K562 (cell line): ENCODE data around the gene CDT1. TPM values are rescaled to one million over a fixed set of nuclear protein-coding genes. Genes with fewer than 3 reads are reported as not detected.

Experiments
- FIP1L1 ChIP-seq: fragments of 200-400 bp; formaldehyde crosslinking; IDR thresholded peaks from 2 replicates; pipeline ENCODE4 v1.6.1; 2018; ENCODE audit warnings: mild to moderate bottlenecking, low read depth, low read length; ENCODE audit not compliant: poor library complexity, severe bottlenecking
- FOXJ3 ChIP-seq: sonication (generic); formaldehyde crosslinking; IDR thresholded peaks from 2 replicates; pipeline ENCODE4 v1.4.0; 2020; ENCODE audit warnings: mild to moderate bottlenecking, missing genetic modification reagents
- GATAD2B ChIP-seq: fragments of 450-650 bp; IDR thresholded peaks from 2 replicates; pipeline ENCODE4 v1.6.1; 2017; ENCODE audit warnings: mild to moderate bottlenecking, borderline replicate concordance
- HDAC1 ChIP-seq, 2 experiments: fragments of 450-650 bp; IDR thresholded peaks; 2 replicates each; pipeline ENCODE4 v1.6.1; 2016 to 2017; ENCODE audit warnings: inconsistent platforms in 1 of 2, mild to moderate bottlenecking in 1 of 2, moderate library complexity in 1 of 2
- MECOM ChIP-seq: fragments of 250-450 bp; sonication (Bioruptor Pico); IDR thresholded peaks from 2 replicates; pipeline ENCODE4 v1.8.0; 2022; ENCODE audit warnings: inconsistent platforms
- NFATC3 ChIP-seq: fragments of 450-650 bp; IDR thresholded peaks from 2 replicates; pipeline ENCODE4 v1.6.1; 2017; ENCODE audit warnings: mild to moderate bottlenecking
- ZNF76 ChIP-seq: fragments of 250-450 bp; sonication (Bioruptor Pico); IDR thresholded peaks from 2 replicates; pipeline ENCODE4 v1.4.0; 2020; ENCODE audit warnings: mild to moderate bottlenecking, moderate library complexity, borderline replicate concordance
- polyA plus RNA-seq, 8 experiments: library from polyadenylated mRNA; depleted of rRNA in 4 of 8; stranded (reverse) in 5 of 8; unstranded in 3 of 8; fragments of >200 nt; fragmentation: Nextera tagmentation in 2 of 8; fragmentation: Illumina TruSeq in 1 of 8; extraction: Ambion mirVana in 2 of 8; extraction: Trizol in 1 of 8; gene quantifications; 2 replicates each; pipeline versions ENCODE4 v1.2.1 to v1.2.3, GENCODE V29; 2011 to 2014; ENCODE audit warnings: inconsistent platforms in 1 of 8, missing spikeins in 1 of 8
- total RNA-seq, 7 experiments: library from RNA; depleted of rRNA in 6 of 7; stranded (reverse); fragments of >200 nt in 6 of 7; fragmentation: Illumina TruSeq in 2 of 7; extraction: Trizol in 2 of 7; gene quantifications; 2 replicates each; pipeline versions ENCODE4 v1.2.1 to v1.2.3, GENCODE V29; 2011 to 2021; ENCODE audit warnings: low replicate concordance in 1 of 7
- TF ChIP-seq, protein P1 (sequence below): fragments of 450-650 bp; IDR thresholded peaks from 2 replicates; pipeline ENCODE4 v1.6.1; 2016; ENCODE audit warnings: mild to moderate bottlenecking, moderate library complexity
- TF ChIP-seq, protein P2 (sequence below): IDR thresholded peaks from 2 replicates; pipeline ENCODE4 v1.6.1; 2011; ENCODE audit warnings: borderline replicate concordance, low read depth, mild to moderate bottlenecking, moderate library complexity, low read length; ENCODE audit not compliant: insufficient read depth, poor library complexity, severe bottlenecking

CDT1 gene
- total and polyA plus RNA-seq, 9 of the 15 experiments (the other 6 are each of a cell fraction or from before 2014, with no cell fraction given) = 0.92 to 178 (median 14.2) TPM

DNA sequence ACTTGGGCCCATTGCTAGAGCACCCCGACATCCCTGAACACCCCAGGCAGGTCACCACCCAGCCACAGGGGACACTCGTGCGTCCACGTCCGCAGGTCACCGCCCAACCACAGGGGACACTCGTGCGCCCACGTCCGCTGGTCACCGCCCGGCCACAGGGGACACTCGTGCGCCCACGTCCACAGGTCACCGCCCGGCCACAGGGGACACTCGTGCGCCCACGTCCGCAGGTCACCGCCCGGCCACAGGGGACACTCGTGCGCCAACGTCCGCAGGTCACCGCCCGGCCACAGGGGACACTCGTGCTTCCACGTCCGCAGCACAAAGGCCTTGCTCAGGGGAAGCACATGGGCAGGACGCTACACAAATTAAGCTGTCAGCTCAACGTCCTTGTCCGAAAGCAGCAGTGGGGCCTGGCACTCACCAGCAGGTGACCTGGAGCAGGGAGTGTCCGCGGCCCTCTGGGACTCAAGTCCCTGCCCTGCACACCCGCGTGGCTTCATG is 35.5 kb downstream of the CDT1 start (continued):
- TF ChIP-seq, protein P1, sequence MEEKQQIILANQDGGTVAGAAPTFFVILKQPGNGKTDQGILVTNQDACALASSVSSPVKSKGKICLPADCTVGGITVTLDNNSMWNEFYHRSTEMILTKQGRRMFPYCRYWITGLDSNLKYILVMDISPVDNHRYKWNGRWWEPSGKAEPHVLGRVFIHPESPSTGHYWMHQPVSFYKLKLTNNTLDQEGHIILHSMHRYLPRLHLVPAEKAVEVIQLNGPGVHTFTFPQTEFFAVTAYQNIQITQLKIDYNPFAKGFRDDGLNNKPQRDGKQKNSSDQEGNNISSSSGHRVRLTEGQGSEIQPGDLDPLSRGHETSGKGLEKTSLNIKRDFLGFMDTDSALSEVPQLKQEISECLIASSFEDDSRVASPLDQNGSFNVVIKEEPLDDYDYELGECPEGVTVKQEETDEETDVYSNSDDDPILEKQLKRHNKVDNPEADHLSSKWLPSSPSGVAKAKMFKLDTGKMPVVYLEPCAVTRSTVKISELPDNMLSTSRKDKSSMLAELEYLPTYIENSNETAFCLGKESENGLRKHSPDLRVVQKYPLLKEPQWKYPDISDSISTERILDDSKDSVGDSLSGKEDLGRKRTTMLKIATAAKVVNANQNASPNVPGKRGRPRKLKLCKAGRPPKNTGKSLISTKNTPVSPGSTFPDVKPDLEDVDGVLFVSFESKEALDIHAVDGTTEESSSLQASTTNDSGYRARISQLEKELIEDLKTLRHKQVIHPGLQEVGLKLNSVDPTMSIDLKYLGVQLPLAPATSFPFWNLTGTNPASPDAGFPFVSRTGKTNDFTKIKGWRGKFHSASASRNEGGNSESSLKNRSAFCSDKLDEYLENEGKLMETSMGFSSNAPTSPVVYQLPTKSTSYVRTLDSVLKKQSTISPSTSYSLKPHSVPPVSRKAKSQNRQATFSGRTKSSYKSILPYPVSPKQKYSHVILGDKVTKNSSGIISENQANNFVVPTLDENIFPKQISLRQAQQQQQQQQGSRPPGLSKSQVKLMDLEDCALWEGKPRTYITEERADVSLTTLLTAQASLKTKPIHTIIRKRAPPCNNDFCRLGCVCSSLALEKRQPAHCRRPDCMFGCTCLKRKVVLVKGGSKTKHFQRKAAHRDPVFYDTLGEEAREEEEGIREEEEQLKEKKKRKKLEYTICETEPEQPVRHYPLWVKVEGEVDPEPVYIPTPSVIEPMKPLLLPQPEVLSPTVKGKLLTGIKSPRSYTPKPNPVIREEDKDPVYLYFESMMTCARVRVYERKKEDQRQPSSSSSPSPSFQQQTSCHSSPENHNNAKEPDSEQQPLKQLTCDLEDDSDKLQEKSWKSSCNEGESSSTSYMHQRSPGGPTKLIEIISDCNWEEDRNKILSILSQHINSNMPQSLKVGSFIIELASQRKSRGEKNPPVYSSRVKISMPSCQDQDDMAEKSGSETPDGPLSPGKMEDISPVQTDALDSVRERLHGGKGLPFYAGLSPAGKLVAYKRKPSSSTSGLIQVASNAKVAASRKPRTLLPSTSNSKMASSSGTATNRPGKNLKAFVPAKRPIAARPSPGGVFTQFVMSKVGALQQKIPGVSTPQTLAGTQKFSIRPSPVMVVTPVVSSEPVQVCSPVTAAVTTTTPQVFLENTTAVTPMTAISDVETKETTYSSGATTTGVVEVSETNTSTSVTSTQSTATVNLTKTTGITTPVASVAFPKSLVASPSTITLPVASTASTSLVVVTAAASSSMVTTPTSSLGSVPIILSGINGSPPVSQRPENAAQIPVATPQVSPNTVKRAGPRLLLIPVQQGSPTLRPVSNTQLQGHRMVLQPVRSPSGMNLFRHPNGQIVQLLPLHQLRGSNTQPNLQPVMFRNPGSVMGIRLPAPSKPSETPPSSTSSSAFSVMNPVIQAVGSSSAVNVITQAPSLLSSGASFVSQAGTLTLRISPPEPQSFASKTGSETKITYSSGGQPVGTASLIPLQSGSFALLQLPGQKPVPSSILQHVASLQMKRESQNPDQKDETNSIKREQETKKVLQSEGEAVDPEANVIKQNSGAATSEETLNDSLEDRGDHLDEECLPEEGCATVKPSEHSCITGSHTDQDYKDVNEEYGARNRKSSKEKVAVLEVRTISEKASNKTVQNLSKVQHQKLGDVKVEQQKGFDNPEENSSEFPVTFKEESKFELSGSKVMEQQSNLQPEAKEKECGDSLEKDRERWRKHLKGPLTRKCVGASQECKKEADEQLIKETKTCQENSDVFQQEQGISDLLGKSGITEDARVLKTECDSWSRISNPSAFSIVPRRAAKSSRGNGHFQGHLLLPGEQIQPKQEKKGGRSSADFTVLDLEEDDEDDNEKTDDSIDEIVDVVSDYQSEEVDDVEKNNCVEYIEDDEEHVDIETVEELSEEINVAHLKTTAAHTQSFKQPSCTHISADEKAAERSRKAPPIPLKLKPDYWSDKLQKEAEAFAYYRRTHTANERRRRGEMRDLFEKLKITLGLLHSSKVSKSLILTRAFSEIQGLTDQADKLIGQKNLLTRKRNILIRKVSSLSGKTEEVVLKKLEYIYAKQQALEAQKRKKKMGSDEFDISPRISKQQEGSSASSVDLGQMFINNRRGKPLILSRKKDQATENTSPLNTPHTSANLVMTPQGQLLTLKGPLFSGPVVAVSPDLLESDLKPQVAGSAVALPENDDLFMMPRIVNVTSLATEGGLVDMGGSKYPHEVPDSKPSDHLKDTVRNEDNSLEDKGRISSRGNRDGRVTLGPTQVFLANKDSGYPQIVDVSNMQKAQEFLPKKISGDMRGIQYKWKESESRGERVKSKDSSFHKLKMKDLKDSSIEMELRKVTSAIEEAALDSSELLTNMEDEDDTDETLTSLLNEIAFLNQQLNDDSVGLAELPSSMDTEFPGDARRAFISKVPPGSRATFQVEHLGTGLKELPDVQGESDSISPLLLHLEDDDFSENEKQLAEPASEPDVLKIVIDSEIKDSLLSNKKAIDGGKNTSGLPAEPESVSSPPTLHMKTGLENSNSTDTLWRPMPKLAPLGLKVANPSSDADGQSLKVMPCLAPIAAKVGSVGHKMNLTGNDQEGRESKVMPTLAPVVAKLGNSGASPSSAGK = no peak
- TF ChIP-seq GATAD2B (no peak), FOXJ3 (CRISPR knock-in tag) (no peak), HDAC1 (IDR thresholded peaks at IDR 0.05) (no peak), NFATC3 (no peak), ZNF76 (CRISPR knock-in tag) (no peak), FIP1L1 (peak; percentile 56), MECOM (no peak)
- TF ChIP-seq, protein P2, sequence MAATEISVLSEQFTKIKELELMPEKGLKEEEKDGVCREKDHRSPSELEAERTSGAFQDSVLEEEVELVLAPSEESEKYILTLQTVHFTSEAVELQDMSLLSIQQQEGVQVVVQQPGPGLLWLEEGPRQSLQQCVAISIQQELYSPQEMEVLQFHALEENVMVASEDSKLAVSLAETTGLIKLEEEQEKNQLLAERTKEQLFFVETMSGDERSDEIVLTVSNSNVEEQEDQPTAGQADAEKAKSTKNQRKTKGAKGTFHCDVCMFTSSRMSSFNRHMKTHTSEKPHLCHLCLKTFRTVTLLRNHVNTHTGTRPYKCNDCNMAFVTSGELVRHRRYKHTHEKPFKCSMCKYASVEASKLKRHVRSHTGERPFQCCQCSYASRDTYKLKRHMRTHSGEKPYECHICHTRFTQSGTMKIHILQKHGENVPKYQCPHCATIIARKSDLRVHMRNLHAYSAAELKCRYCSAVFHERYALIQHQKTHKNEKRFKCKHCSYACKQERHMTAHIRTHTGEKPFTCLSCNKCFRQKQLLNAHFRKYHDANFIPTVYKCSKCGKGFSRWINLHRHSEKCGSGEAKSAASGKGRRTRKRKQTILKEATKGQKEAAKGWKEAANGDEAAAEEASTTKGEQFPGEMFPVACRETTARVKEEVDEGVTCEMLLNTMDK = peak; percentile 48
